GM19328 (cell line): ENCODE data around the gene CACNG3.
"Not testable (repeated sequence)": the region's sequence is repeated elsewhere in the genome, so short reads cannot be mapped to it uniquely, and the experiment has no call there.

ENCODE experiments used
- ATAC-seq: cut with Tn5 transposase; IDR thresholded peaks from one replicate; pipeline ENCODE4 v1.9.1; 2021; ENCODE audit warnings: mild to moderate bottlenecking, moderate library complexity; ENCODE audit not compliant: unreplicated experiment

CACNG3 gene

GRCh38 chr16:24328835-24329452 lies 72.8 kb downstream of the CACNG3 start:
- ATAC-seq: no peak

GRCh38 chr16:24332178-24332577 lies 76.0 kb downstream of the CACNG3 start:
- ATAC-seq: no peak

- no peak for ATAC-seq
Observed at GRCh38 chr16:24332582-24333090, 76.5 kb downstream of the CACNG3 start.

- ATAC-seq: no peak
Observed at GRCh38 chr16:24336491-24336890, 80.4 kb downstream of the CACNG3 start.

- no peak for ATAC-seq
Observed at GRCh38 chr16:24337013-24337412, 80.9 kb downstream of the CACNG3 start.

GRCh38 chr16:24343829-24344228 lies 87.7 kb downstream of the CACNG3 start:
- ATAC-seq: not testable (repeated sequence)

- ATAC-seq: no peak
Observed at GRCh38 chr16:24344784-24345183, 88.6 kb downstream of the CACNG3 start.

GRCh38 chr16:24345704-24346103 lies 89.6 kb downstream of the CACNG3 start:
- ATAC-seq: no peak

- no peak for ATAC-seq
Observed at GRCh38 chr16:24346734-24347133, 90.6 kb downstream of the CACNG3 start.

- ATAC-seq: no peak
Observed at GRCh38 chr16:24347556-24347955, 91.4 kb downstream of the CACNG3 start.

GRCh38 chr16:24348545-24349290 lies 92.6 kb downstream of the CACNG3 start:
- no peak for ATAC-seq

- no peak for ATAC-seq
Observed at GRCh38 chr16:24349320-24349719, 93.2 kb downstream of the CACNG3 start.

- no peak for ATAC-seq
Observed at GRCh38 chr16:24352746-24353145, 96.6 kb downstream of the CACNG3 start.

GRCh38 chr16:24353622-24354021 lies 97.5 kb downstream of the CACNG3 start:
- ATAC-seq: no peak

GRCh38 chr16:24357511-24357910 lies 101.4 kb downstream of the CACNG3 start:
- ATAC-seq: no peak

- ATAC-seq: no peak
Observed at GRCh38 chr16:24358117-24358516, 102.0 kb downstream of the CACNG3 start.

GRCh38 chr16:24359490-24359889 lies 103.4 kb downstream of the CACNG3 start:
- no peak for ATAC-seq

GRCh38 chr16:24360936-24361335 lies 104.8 kb downstream of the CACNG3 start:
- ATAC-seq: no peak

GRCh38 chr16:24364596-24364995 lies 108.5 kb downstream of the CACNG3 start:
- ATAC-seq: no peak

GRCh38 chr16:24367186-24367710 lies 111.1 kb downstream of the CACNG3 start:
- no peak for ATAC-seq

GRCh38 chr16:24372824-24373223 lies 116.7 kb downstream of the CACNG3 start:
- no peak for ATAC-seq

- ATAC-seq: no peak
Observed at GRCh38 chr16:24378999-24379398, 122.9 kb downstream of the CACNG3 start.
